ENCODE measurements around the gene NFATC1.

Gene NFATC1

GRCh38 chr18:79397247-79397829 is 1.6 kb downstream of the NFATC1 start:
- no peak overlapping the region for H3K4me3 ChIP-seq (ENCODE audit: low read depth, low read length)
- TF ChIP-seq CTCF (IDR thresholded peaks at IDR 0.05; ENCODE audit: low read depth, low read length), result no peak

- no peak for TF ChIP-seq CTCF (IDR thresholded peaks at IDR 0.05; ENCODE audit: low read depth, low read length)
- no peak overlapping the region for H3K4me3 ChIP-seq (ENCODE audit: low read depth, low read length)
Measured at GRCh38 chr18:79397830-79398761, 2.4 kb downstream of the NFATC1 start.

- peak overlapping the region; percentile 47 for H3K4me3 ChIP-seq (ENCODE audit: low read depth, low read length)
- no peak for TF ChIP-seq CTCF (IDR thresholded peaks at IDR 0.05; ENCODE audit: low read depth, low read length)
Measured at GRCh38 chr18:79399275-79400081, 3.7 kb downstream of the NFATC1 start.

GRCh38 chr18:79400091-79400590 is 4.4 kb downstream of the NFATC1 start:
- TF ChIP-seq CTCF (IDR thresholded peaks at IDR 0.05; ENCODE audit: low read depth, low read length), result no peak
- peak overlapping the region; percentile 54 for H3K4me3 ChIP-seq (ENCODE audit: low read depth, low read length)

- peak overlapping the region; percentile 54 for H3K4me3 ChIP-seq (ENCODE audit: low read depth, low read length)
Measured at GRCh38 chr18:79400591-79401381, 5.1 kb downstream of the NFATC1 start.

More at GRCh38 chr18:79400591-79401381, 5.1 kb downstream of the NFATC1 start:
- TF ChIP-seq CTCF (IDR thresholded peaks at IDR 0.05; ENCODE audit: low read depth, low read length), result no peak
